RCC 7860 (cell line): ENCODE data around the gene NAP1L4.
"Not testable (repeated sequence)": the region's sequence is repeated elsewhere in the genome, so short reads cannot be mapped to it uniquely, and the experiment has no call there.

Experiments
- DNase-seq: peaks from one replicate; pipeline ENCODE4 v3.0.0-alpha.2; 2015; ENCODE audit warnings: low spot score
- FAIRE-seq: peaks from 2 replicates; lab custom pipeline; 2012; peaks lifted over from hg19 to GRCh38; lab: Jason Lieb, UNC

NAP1L4 gene

DNA sequence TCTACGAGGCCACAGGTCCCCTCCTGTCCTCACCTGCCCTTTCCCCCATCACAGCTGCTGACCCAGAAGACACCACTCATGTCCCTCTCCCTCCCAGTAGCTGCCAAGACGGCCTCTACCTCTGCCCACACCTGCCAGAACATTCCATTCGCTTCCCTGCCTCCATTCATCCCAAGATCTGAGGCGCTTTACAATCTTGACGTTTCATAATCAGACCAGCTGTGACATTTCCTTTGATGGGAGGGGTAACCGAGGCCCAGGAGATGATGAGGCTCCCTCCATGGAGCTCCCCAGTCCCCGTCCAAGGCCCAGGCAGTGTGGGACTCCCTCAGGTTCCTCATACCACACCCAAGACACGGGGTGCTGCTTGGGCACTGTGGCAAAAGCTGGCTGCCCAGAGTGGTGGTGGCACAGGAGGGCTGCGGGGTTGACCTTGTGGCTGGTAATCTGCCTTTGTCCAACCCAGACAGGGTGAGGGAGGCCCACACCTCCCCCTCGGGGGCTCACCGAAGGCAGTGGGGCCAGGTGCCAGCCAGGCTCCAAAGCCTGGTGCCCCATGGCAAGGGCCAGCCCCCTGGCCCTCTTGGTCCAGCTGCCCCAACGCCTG, 80.2 kb downstream of the NAP1L4 start:
- DNase-seq (no peak), FAIRE-seq (no peak)

GRCh38 chr11:2911088-2911784, 80.9 kb downstream of the NAP1L4 start:
- FAIRE-seq (no peak), DNase-seq (no peak)

DNA sequence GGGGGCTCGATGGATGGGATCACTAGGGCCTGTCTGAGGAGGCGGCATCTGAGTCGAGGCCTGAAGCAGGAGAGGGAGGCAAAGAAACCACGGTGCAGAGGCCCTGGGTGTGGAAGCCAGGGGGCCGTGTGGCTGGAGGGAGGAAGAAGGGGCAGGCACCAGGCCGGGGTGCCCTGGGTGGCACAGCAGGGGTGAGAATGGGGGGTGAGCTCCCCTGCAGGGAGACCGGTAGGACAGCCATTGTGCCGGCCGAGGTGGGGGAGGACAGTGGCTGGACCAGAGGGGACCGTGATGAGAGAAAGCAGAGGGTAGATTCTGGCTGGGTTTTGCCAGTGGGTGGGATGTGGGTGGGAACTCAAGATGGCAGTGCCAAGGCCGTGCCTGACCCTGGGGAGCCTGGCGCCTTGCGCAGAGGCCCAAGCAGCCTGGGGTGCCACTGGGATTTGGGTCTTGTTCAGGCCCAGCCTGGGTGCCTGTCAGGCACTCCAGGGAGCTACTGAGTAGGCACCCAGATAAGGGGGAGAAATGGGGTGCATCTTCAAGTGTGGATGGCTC, 81.7 kb downstream of the NAP1L4 start:
- DNase-seq (no peak), FAIRE-seq (no peak)

DNA sequence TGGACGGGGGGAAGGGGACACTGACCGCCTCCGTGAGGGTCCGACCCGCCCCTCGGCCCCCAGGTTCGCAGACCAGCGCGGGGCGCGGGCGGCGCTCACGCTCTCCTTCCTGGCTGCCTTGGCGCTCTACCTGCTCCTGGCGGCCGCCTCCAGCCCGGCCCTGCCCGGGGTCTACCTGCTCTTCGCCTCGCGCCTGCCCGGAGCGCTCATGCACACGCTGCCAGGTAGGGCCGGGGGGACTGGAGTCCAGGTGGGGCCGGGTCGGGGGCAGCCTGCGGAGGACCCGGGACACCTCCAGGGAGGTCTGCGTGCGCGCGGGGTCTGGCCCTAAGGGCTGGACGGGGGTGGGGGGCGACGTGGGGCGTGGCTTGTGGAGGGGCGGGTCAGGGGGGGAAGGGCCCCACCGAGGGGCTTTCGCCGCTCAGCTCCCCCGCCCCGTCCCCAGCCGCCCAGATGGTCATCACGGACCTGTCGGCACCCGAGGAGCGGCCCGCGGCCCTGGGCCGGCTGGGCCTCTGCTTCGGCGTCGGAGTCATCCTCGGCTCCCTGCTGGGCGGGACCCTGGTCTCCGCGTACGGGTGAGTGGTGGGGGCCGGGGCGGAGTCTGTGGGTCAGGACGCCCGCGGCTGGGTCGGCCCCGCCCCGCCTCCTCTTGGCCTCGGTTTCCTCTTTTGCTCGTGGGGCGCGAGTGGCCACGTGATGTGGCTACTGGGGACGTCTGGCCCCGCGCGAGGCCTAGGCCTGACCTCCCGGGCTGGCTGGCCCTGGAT, 82.8 kb downstream of the NAP1L4 start:
- DNase-seq: no peak
- FAIRE-seq: no peak

GRCh38 chr11:2908130-2908529, 84.0 kb downstream of the NAP1L4 start:
- FAIRE-seq (no peak), DNase-seq (no peak)

GRCh38 chr11:2905299-2905698, 86.8 kb downstream of the NAP1L4 start:
- DNase-seq, FAIRE-seq: not testable (repeated sequence)

- FAIRE-seq: no peak
These were observed 87.7 kb downstream of the NAP1L4 start for GRCh38 chr11:2904153-2905052.

GRCh38 chr11:2903672-2904011, 88.5 kb downstream of the NAP1L4 start:
- no peak for DNase-seq
- no peak for FAIRE-seq

More at GRCh38 chr11:2904153-2905052, 87.7 kb downstream of the NAP1L4 start:
- no peak for DNase-seq

GRCh38 chr11:2902784-2903671, 89.1 kb downstream of the NAP1L4 start:
- FAIRE-seq: no peak

DNA sequence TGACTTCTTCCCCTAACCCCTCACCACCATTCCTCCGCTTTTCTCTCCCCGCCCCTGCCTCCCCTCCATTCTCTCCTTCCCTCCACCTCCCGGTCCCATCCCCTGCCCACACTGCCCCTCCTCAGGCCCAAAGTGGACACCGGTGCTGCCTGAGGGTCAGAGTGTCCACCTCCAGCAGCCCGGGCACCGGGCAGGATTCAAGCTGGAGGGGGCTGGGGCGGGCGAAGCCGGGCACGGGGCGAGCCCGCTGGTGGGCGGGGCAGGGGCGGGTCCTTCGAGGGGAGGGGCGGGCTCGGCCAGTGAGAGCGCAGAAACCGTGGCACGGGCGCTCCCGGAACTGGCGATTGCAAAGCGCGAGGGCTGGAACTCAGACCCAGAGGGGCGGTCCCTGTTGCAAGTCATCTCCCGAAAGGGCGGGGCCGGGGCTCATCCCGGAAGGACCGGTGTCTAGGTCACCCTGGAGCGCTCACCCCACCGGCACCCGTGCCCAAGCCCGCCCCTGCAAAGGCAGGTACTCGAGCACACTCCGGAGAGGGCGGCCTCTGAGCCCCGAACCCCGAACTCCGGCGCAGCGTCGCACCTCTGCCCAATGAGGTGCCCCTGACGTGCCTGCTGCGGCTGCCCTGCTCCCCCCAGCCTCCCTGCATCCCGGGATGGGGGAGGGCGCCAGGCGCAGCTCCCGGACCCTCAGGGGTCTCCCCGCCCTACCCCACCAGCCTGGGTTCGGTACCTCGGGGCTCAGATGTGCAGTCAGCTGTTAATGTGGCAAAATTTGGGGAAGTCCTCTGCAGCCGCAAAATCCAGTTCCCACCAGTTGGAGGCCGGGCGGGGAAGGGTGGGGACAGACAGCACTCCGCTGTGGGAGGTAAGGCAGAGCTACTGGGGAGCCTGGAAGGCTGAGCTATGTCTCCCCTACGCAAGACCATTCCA, 90.0 kb downstream of the NAP1L4 start:
- FAIRE-seq (no peak), DNase-seq (peak; percentile 79)

More at GRCh38 chr11:2902784-2903671, 89.1 kb downstream of the NAP1L4 start:
- no peak for DNase-seq

DNA sequence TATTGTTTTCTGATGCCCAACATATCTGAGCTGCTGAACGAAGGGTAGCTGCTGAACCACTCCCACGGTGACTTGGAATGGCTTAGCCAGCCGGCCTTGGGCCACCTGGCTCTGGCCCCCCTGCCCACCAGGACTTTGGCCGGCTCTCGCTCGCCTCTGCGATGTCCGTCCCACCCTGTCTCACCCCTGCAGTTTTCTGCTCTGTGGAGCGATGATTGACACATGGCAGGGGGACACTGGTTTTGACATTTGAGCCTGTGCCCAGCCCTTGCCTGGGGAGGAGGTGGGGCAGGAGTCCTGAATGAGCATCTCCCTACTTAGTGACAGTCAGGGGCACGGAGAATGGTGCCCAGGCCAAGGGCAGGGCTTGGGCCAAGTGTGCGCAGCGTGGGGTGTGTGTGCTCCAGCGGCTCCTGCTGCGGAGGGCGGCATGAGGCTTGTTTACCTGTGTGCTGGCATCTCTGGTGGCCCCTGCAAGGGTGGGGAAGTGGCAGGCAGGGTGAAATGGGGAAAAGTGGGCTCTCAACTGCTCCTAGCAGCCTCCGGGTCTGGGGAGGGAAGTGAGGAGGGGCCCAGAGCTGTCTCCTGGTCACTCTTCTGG, 90.8 kb downstream of the NAP1L4 start:
- DNase-seq (no peak), FAIRE-seq (no peak)

GRCh38 chr11:2899080-2899783, 92.9 kb downstream of the NAP1L4 start:
- FAIRE-seq (no peak), DNase-seq (no peak)

- DNase-seq: peak; percentile 70
- peak; percentile 31 for FAIRE-seq
These were observed 93.6 kb downstream of the NAP1L4 start for GRCh38 chr11:2898366-2899079.

GRCh38 chr11:2897048-2897447, 95.1 kb downstream of the NAP1L4 start:
- FAIRE-seq (no peak), DNase-seq (no peak)

DNA sequence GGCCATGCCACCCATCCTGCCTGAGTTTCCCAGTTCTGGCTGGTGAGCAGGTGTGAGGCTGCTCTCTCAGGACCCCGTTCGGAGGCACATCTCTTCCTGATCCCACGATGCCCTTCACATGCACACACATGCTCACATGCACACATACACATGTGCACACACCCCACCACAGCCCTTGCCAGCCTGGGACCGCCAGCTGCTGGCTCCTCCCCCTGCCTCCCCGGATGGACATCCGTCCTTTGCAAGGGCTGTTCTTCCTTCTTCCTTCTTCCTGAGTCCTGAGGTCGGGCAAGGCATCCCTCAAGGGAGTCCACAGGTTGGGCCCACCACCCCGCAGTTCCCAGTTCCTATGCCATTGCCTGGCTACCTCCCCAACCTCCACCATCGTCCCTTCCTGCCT, 96.1 kb downstream of the NAP1L4 start:
- DNase-seq (no peak), FAIRE-seq (no peak)
